WERI-Rb-1 (cell line): ENCODE measurements around the gene GJA3.

Experiments used
- DNase-seq: peaks from one replicate; pipeline ENCODE4 v3.0.0-alpha.2; 2020
- H3K27ac ChIP-seq: fragments of 250-450 bp; sonication (Bioruptor Pico); 2 replicates; pipeline ENCODE4 v1.5.1; 2020; ENCODE audit warnings: mild to moderate bottlenecking, moderate library complexity
- H3K27me3 ChIP-seq: fragments of 250-450 bp; sonication (Bioruptor Pico); 2 replicates; pipeline ENCODE4 v1.5.1; 2021; ENCODE audit warnings: mild to moderate bottlenecking, low read depth, moderate library complexity; ENCODE audit not compliant: insufficient read depth, severe bottlenecking
- H3K36me3 ChIP-seq: fragments of 250-450 bp; sonication (Bioruptor Pico); 2 replicates; pipeline ENCODE4 v1.5.1; 2020; ENCODE audit warnings: mild to moderate bottlenecking, moderate library complexity
- H3K4me3 ChIP-seq: 2 replicates; pipeline ENCODE4 v1.5.1; 2011; ENCODE audit warnings: low read depth, mild to moderate bottlenecking, control low read depth, low read length
- H3K9me3 ChIP-seq: fragments of 250-450 bp; sonication (Bioruptor Pico); 2 replicates; pipeline ENCODE4 v1.5.1; 2021; ENCODE audit warnings: mild to moderate bottlenecking, moderate library complexity; ENCODE audit not compliant: severe bottlenecking
- TF ChIP-seq, protein P1 (sequence below): IDR thresholded peaks from 2 replicates; pipeline ENCODE4 v1.5.1; 2011; ENCODE audit warnings: low read depth, mild to moderate bottlenecking, control low read depth, inconsistent platforms, low read length

Gene GJA3

DNA sequence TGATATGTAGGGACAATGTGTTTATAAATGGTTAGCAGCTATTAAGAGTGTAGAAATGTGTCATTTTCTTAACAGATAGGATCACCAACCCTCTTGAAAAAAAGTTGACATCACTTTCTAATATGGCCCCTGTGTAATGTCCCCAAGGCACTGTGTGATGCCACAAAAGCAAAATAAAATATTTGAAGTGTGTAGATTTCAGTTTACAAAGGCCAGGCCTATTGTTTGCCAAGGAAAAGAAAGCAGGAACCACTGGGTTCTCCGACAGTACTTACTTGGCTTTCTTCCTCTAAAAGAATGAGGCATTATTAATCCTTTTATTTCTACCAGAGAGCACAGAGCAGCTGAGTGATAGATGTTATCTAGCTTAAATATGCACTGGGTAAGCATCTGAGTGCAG, 10.5 kb upstream of the GJA3 start:
- H3K4me3 ChIP-seq = no peak overlapping the region
- no peaks in the 10 kb centered on the region for H3K9me3 ChIP-seq
- DNase-seq = no peak
- H3K27me3 ChIP-seq = peaks cover 100% of the 10 kb centered on the region
- TF ChIP-seq, protein P1, sequence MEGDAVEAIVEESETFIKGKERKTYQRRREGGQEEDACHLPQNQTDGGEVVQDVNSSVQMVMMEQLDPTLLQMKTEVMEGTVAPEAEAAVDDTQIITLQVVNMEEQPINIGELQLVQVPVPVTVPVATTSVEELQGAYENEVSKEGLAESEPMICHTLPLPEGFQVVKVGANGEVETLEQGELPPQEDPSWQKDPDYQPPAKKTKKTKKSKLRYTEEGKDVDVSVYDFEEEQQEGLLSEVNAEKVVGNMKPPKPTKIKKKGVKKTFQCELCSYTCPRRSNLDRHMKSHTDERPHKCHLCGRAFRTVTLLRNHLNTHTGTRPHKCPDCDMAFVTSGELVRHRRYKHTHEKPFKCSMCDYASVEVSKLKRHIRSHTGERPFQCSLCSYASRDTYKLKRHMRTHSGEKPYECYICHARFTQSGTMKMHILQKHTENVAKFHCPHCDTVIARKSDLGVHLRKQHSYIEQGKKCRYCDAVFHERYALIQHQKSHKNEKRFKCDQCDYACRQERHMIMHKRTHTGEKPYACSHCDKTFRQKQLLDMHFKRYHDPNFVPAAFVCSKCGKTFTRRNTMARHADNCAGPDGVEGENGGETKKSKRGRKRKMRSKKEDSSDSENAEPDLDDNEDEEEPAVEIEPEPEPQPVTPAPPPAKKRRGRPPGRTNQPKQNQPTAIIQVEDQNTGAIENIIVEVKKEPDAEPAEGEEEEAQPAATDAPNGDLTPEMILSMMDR = no peak
- no peak overlapping the region for H3K27ac ChIP-seq
- H3K36me3 ChIP-seq = no peaks in the 10 kb centered on the region

DNA sequence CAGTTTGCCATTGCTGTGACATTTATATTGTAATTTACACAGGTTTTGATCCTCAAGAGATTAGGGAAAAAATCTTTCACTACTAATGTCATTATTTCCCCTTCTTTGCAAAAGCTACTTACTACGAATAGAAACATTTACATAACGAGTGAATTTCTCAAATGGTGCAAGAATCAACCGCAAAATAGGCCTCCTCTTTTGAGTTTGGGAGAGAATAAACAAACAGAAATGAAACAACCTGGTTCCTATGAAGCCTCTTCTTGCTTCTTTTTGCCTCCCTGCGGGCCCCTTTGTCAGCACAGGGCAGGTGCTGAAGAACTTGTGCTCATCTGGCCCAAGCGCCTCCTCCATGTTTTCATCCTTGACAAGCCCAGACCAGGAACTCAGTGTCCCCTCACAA, 10.1 kb upstream of the GJA3 start:
- Histone ChIP-seq H3K9me3 (no peaks in the 10 kb centered on the region), H3K36me3 (no peaks in the 10 kb centered on the region), H3K27me3 (peaks cover 100% of the 10 kb centered on the region), H3K27ac (no peak overlapping the region), H3K4me3 (no peak overlapping the region)
- TF ChIP-seq, protein P1 = no peak
- DNase-seq = no peak

DNA sequence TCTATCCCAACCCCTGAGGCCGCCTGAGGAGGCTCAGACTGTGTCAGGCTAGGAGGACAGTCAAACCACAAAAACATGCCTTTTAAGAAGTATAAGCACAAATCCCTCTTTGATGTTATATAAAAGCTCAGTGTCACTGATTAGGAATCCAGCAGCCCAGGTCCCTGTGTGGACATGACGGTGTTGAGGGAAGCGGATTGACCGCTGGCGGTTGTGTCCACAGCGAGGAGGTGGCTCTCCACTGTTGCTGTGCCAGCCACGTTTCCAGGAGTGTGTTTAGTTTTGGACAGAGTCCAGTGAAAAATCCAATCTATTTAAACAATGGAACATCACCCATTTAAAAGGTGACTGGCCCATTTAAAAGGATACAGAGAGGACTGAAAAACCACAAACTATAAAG, 7.5 kb upstream of the GJA3 start:
- peaks cover 100% of the 10 kb centered on the region for H3K27me3 ChIP-seq
- no peaks in the 10 kb centered on the region for H3K36me3 ChIP-seq
- TF ChIP-seq, protein P1 = no peak
- H3K4me3 ChIP-seq = no peak overlapping the region
- peaks cover 5% of the 10 kb centered on the region for H3K9me3 ChIP-seq
- no peak overlapping the region for H3K27ac ChIP-seq
- DNase-seq = no peak

DNA sequence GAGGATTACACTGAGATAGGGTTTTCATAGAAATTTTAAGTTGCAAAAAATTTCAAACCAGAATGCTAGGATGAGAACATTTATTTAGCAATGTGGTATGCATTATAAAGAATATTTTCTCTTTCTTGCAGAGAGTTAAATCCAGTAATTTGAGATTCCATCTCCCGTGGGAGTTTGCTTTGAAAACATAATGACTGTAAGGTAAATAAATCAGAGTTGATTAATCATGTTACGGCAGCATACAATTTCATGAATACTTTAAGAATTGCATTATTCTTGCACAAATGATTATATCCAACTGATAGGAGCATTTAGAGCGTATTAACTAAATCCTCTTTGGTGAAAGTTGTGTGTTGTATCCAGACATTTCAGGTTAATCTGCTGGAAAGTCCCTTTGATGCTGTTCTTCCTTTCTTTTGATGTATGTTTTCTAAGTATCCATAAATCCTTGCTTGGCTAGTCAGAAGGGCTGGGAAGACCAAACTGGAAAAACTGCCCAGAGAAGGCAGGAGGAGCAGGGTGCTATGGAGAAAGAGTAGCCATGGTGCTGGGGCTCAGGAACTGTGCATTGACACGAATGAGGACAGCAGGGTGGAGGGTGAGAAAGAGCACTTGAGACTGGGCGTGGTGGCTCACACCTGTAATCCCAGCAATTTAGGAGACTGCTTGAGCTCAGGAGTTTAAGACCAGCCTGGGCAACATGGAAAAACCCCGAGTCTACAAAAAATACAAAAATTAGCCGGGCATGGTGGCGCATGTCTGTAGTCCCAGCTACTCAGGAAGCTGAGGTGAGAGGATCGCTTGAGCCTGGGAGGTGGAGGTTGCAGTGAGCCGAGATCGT, 4.8 kb upstream of the GJA3 start:
- Histone ChIP-seq H3K9me3 (peaks cover 5% of the 10 kb centered on the region), H3K27me3 (peaks cover 100% of the 10 kb centered on the region), H3K4me3 (no peak overlapping the region), H3K27ac (no peak overlapping the region), H3K36me3 (no peaks in the 10 kb centered on the region)
- TF ChIP-seq, protein P1 = no peak
- no peak for DNase-seq

DNA sequence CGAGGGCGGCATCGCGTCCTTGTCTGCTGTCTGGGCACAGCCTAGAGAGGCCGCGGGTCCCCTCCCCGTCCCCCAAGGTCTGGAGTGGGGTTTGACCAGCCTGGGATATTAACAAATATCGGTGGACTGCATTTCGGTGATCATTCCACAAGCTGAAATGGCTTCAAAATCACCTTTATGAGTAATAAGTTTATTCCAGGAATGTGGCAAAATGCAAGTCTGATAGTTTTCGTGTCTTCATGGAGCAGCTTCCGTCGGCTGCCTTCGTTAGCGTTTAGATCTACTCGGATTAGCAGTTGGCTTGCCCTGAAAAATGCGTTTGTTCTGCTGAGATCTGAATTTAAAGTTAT, 1.1 kb upstream of the GJA3 start:
- TF ChIP-seq, protein P1 = no peak
- no peak overlapping the region for H3K27ac ChIP-seq

More for the DNA sequence above, 1.1 kb upstream of the GJA3 start:
- DNase-seq = no peak
- Histone ChIP-seq H3K36me3 (no peaks in the 10 kb centered on the region), H3K9me3 (peaks cover 5% of the 10 kb centered on the region), H3K27me3 (peaks cover 98% of the 10 kb centered on the region), H3K4me3 (no peak overlapping the region)
